WTC11 (cell line): Measurements from ENCODE around the gene DARS2.

ENCODE experiments used
- ATF2 ChIP-seq: sonication (generic); formaldehyde crosslinking; IDR thresholded peaks from 2 replicates; pipeline ENCODE4 v1.8.1; 2022; ENCODE audit warnings: low read depth, missing genetic modification reagents, borderline replicate concordance
- CREM ChIP-seq: sonication (generic); formaldehyde crosslinking; IDR thresholded peaks from 2 replicates; pipeline ENCODE4 v1.8.1; 2022; ENCODE audit warnings: mild to moderate bottlenecking, missing genetic modification reagents, moderate library complexity
- E2F5 ChIP-seq: sonication (generic); formaldehyde crosslinking; IDR thresholded peaks from 2 replicates; pipeline ENCODE4 v1.8.1; 2022; ENCODE audit warnings: mild to moderate bottlenecking, moderate library complexity, missing genetic modification reagents
- JUN ChIP-seq: sonication (generic); formaldehyde crosslinking; IDR thresholded peaks from 2 replicates; pipeline ENCODE4 v1.8.0; 2023; ENCODE audit warnings: mild to moderate bottlenecking, missing genetic modification reagents
- KAT7 ChIP-seq: sonication (generic); formaldehyde crosslinking; IDR thresholded peaks from 2 replicates; pipeline ENCODE4 v1.8.1; 2023; ENCODE audit warnings: missing genetic modification reagents, mild to moderate bottlenecking, borderline replicate concordance
- MAX ChIP-seq: sonication (generic); formaldehyde crosslinking; IDR thresholded peaks from 2 replicates; pipeline ENCODE4 v1.8.0; 2022; ENCODE audit warnings: mild to moderate bottlenecking, missing genetic modification reagents
- MLX ChIP-seq: sonication (generic); formaldehyde crosslinking; IDR thresholded peaks from 2 replicates; pipeline ENCODE4 v1.8.1; 2023; ENCODE audit warnings: mild to moderate bottlenecking, missing genetic modification reagents, moderate library complexity
- NFYB ChIP-seq: sonication (generic); formaldehyde crosslinking; conservative IDR thresholded peaks from 2 replicates; pipeline ENCODE4 v1.8.0; 2022; ENCODE audit warnings: low read depth, missing genetic modification reagents
- NR1H2 ChIP-seq: sonication (generic); formaldehyde crosslinking; IDR thresholded peaks from 2 replicates; pipeline ENCODE4 v1.9.0; 2021; ENCODE audit warnings: mild to moderate bottlenecking, moderate library complexity, missing genetic modification reagents
- TCF7 ChIP-seq: sonication (generic); formaldehyde crosslinking; IDR thresholded peaks from 2 replicates; pipeline ENCODE4 v1.8.0; 2022; ENCODE audit warnings: mild to moderate bottlenecking, low read depth, missing genetic modification reagents, moderate library complexity
- ZNF512 ChIP-seq: sonication (generic); formaldehyde crosslinking; IDR thresholded peaks from 2 replicates; pipeline ENCODE4 v1.8.1; 2022; ENCODE audit warnings: missing genetic modification reagents, borderline replicate concordance
- TF ChIP-seq, protein P1 (sequence below): sonication (generic); formaldehyde crosslinking; conservative IDR thresholded peaks from 2 replicates; pipeline ENCODE4 v1.8.1; 2022; ENCODE audit warnings: mild to moderate bottlenecking, missing genetic modification reagents
- TF ChIP-seq, protein P2 (sequence below): fragments of 200-600 bp; IDR thresholded peaks from 2 replicates; pipeline ENCODE4 v1.8.0; 2022; ENCODE audit warnings: antibody characterized with exemption

- TF ChIP-seq, protein P1, sequence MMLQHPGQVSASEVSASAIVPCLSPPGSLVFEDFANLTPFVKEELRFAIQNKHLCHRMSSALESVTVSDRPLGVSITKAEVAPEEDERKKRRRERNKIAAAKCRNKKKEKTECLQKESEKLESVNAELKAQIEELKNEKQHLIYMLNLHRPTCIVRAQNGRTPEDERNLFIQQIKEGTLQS (CRISPR knock-in tag), result no peak
- no peak for TF ChIP-seq MLX (CRISPR knock-in tag)
- TF ChIP-seq, protein P2, sequence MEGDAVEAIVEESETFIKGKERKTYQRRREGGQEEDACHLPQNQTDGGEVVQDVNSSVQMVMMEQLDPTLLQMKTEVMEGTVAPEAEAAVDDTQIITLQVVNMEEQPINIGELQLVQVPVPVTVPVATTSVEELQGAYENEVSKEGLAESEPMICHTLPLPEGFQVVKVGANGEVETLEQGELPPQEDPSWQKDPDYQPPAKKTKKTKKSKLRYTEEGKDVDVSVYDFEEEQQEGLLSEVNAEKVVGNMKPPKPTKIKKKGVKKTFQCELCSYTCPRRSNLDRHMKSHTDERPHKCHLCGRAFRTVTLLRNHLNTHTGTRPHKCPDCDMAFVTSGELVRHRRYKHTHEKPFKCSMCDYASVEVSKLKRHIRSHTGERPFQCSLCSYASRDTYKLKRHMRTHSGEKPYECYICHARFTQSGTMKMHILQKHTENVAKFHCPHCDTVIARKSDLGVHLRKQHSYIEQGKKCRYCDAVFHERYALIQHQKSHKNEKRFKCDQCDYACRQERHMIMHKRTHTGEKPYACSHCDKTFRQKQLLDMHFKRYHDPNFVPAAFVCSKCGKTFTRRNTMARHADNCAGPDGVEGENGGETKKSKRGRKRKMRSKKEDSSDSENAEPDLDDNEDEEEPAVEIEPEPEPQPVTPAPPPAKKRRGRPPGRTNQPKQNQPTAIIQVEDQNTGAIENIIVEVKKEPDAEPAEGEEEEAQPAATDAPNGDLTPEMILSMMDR, result no peak
- no peak for TF ChIP-seq JUN (CRISPR knock-in tag)
- TF ChIP-seq KAT7, result no peak
- no peak for TF ChIP-seq ZNF512
- TF ChIP-seq ATF2 (CRISPR knock-in tag), result no peak
- no peak for TF ChIP-seq TCF7 (CRISPR knock-in tag)
- TF ChIP-seq E2F5 (CRISPR knock-in tag), result no peak
- TF ChIP-seq NFYB (CRISPR knock-in tag), result no peak
- no peak for TF ChIP-seq NR1H2 (CRISPR knock-in tag)
- TF ChIP-seq MAX (CRISPR knock-in tag), result no peak
- no peak for TF ChIP-seq CREM
Measured at GRCh38 chr1:173789841-173790240, 34.6 kb upstream of the DARS2 start.
